ENCODE results near the gene ERC1.
A peak's percentile ranks its signal among the peaks of the same experiment; 100 is the strongest.

Gene ERC1

DNA sequence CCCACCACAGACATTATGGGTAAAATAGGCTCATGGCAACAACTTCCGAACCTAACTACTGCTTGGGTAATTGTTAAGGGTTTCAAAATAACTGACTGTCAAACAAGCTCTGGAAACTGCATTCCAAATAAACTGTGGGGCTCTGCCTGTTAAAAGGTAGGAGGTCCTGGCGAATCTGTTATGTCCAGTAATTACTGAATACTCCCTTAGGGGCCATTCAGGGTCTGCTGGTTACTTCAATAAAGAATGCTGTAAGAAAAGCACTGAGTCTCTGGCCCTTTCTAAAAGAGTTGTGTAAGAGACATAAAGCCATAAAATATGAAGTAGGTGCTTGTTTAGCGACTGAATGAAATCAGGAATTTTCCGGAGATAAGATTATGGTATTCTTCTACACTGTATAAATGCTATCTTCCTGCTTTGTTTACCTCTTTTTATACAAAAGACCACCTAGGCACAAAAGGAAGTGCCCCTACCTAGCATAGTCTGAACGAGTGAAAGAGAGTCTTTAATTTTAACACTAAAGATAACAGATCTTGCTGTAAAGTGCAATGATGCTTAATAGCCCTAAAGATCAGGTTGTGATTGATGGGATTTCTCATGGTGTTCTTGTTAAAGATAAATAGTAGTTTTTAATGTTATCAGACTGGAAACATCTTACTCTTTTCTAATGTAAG is 475.6 kb downstream of the ERC1 start:
- DNase-seq: no peak

DNA sequence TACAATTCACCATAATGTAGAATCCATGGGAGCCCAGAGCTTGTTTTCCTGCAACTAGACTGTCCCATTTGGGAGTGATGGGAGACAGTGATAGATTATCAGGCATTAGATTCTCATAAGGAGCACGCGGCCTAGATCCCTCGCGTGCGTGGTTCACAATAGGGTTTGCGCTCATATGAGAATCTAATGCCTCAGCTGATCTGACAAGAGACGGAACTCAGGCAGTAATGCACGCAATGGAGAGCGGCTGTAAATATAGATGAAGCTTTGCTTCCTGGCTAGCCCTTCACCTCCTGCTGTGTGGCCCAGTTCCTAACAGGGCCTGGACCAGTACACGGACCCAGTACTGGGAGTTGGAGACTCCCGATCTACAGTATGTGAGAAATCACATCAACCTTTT is 476.7 kb downstream of the ERC1 start:
- DNase-seq: no peak

DNA sequence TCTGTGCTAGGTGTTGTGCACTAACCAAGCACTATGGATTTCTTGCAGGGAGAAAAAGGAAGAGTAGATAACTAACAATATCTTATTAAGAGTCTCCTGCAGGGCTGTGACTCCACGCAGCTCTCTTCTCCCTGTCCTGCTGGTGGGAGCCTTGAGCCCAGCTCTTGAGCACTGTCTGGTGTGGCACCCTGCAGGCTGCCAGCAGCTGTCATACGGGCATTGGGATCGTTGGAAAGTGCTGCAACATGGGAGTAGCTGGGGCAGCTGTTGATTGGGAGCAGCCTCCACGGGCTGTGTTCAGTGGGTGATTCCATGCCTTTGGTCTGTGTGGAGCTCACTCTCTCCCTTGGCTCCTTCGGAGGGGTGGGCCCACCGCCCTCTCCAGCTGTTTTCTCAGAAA is 478.0 kb downstream of the ERC1 start:
- no peak for DNase-seq

DNA sequence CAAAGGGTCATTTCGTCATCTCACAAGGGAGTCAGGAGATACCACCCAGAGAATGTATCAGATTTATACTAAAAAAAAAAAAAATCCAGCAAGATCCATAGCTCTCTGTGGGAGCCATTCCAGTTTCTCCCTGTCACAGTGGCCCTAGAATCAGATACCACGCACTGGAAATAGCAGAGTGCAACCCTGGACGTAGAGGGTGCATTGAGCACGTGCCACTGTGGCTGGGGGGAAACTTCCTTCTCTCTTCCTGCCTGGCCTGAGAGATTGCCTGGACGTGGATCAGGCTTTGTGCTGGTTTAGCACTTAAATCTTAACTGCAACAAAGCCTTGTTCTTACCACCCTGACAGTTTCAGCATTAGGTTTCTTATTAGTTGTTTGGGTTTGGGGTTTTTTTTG is 479.0 kb downstream of the ERC1 start:
- DNase-seq: no peak

DNA sequence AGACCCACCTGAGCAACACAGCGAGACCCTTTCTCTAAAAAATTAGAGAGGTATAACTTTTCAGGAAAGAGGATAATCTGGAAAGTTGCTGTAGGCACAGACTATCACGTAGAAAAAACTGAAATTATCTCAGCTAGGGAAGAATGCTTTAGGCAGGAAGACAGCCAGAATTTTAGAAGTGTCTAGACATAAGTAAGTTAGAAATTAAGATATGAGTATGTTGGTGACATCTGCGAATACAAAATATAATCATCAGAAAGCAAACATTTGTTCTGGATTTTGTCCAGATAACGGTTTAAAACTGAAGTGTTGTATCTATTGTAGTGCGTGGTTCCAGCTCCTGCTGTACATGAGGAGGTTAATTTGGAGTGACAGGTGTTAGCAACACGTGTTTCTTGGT is 480.2 kb downstream of the ERC1 start:
- DNase-seq: no peak

DNA sequence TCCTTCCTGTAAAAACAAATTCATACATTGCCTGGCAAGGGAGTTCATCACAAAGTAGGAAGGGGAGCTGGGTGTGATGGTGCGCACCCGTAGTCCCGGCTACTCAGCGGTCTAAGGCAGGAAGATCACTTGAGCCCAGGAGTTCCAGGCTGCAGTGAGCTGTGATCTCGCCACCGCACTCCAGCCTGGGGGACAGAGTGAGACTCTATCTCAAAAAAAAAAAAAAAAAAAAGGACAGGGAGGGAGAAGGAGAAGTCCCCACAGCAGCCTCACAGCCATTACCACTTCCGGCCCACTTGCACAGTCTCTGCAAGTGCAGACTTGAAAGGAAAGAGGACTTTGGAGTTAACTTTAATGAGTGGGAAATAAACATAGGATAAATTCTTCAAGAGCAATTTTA is 482.4 kb downstream of the ERC1 start:
- DNase-seq: peak; percentile 80

DNA sequence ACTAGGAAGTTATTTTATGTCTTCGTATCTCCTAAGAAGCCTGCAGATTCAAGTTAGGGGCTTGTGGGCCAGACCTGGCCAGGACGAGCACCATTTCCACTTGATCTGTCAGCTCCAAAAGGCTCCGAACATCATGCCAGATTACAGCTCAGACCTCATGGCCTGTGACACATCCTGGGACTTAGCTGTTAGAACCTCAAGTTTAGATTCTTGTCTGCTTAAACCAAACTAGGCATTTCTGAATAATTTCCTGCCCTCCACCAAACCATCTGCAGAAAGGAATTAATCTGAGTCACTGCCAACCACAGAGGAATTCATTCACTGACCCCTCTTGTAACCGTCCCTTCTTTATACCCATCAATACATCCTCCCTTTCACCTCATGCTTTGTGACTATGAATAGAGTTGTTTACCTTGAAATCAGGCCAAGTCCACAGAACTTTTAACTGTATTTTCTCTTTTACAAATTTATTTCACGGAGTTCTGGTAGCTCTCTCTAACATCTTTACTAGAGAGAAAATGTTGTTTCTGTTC is 483.1 kb downstream of the ERC1 start:
- peak; percentile 58 for DNase-seq

DNA sequence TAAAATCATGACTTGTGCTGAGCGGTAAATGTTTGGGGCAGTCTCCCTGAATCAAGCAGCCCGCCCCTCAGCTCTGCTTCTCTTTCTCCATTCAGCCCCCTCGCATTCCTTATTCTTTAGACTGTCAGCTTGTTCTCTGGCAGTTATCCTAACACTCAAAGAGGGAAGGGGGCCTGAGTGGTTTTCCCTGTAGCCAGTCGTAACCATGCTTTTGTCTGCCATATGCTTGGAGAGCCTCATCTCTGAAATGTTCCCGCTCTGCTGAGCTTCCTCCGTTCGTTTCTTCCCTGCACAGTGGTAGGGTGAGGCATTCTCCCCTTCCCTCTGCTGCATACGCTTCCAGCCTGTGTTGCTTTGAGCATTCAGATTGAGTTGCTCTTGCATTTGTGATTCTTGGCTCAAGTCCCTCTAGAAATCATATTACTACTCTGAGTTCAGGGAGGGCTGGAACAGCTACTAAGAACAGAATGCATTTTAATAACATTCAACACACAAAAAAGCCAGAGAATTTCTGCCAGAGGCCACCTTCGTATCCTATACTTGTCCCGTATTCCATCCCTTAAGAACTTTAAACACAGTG is 483.6 kb downstream of the ERC1 start:
- DNase-seq: no peak

DNA sequence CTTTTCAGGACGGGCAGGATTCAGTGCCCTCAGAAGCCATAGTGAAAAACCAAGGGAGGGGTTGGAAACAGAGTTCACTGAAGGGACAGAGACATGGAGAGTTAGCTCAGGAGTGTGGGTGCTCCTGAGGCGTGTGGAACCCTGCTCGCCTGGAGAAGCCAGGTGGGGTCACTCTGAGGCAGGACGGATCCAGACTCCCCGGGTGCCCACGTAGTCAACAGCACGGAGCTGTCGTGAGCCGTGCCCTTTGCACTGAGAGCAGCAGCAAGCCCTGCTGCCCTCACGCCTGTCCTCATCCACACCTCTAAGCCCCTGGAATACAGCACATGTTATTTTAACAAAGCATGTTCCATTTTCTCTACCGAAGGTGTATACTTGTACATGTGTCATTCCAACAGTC is 488.6 kb downstream of the ERC1 start:
- DNase-seq: no peak

DNA sequence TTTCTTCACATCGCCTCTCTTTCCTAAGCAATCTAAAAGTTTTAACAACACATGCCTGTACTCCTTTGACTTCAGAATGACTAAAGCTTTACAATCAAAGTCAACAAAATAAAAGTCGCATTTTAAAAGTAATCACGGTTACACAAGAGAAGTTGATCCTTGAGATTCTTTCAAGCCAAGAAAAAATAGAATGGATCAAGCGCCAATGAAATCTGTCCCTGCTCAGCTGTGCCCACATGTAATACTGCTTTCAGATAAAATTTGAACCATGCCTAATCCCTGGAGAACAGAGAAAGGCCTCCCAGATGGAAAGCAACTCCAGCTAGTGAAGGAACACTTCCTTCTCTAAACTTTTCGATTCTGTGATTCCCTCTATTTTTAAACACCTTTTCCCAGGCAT is 490.3 kb downstream of the ERC1 start:
- no peak for DNase-seq

DNA sequence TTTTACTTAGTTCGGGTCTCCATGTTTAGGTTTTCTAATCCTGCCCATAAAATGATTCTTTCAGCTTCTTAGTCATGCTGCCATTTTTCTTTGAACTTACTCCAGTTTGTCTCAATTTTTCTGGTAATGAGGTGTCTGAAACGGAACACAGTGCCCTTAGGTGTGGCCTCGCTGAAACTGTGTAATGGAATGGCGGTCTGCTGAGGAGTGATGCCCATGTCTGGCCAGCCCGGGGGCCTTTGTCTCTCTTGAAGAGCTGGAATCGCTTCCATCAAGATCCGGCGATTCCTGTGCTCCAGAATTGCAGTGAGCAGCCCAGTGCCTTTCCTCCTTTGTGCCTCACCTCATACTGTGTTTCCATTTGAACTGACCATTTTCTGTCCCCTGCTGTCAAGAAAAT is 490.9 kb downstream of the ERC1 start:
- no peak for DNase-seq

DNA sequence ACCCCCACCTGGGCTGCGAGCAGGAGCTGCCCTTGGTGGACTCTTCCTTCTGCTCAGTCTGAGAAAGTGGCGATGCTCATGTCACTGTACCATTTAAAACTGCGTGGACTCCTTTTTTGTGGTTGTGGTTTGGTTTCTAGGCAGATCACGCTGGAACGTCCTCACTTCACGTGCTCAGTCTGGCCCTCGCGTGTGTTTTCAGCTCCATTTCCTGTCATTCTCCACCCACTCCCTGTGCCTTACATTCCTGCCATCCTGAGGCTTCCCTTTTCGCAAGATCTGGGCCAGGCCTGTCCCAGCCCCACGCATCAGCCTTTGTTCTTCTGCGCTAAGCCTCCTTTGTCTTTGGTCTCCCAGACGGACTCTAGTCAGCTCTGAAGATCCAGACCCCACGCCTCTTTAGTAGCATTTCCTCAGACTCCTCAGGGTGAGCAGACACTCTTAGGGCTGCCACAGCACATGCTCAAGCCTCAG is 497.9 kb downstream of the ERC1 start:
- no peak for DNase-seq

DNA sequence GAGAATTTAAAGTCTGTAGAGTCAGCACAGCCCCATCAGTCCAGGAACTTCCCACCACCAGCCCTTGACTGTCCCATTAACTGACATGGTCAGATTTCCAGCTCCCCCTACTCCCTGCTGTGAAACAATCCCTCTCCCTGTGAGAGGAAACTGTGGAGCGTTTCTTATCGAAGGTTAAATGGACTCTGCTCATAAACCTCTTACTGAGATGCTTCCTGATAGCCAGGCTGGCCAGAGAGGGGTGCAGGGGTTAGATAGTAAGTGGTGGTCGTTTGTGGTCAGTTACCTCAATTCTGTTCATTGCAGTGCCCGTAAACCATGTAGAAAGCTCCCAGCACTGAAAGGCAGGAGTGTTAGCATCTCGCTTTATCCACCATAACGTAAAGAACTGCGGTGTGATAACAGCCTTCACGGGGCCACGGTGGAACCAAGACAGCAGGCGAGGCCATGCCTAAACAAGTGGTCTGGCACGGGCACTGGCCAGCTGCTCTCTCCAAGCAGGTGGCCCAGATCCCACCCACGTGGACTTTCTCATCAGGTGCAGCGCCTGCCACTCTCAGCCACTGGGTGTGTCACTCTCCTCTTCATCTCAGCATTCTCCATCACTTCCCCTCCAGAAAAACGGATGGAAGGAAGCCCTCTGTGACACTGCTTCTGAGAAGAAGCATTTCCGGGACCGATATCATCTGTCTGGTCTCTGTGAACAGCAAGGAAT is 501.1 kb downstream of the ERC1 start:
- no peak for DNase-seq

DNA sequence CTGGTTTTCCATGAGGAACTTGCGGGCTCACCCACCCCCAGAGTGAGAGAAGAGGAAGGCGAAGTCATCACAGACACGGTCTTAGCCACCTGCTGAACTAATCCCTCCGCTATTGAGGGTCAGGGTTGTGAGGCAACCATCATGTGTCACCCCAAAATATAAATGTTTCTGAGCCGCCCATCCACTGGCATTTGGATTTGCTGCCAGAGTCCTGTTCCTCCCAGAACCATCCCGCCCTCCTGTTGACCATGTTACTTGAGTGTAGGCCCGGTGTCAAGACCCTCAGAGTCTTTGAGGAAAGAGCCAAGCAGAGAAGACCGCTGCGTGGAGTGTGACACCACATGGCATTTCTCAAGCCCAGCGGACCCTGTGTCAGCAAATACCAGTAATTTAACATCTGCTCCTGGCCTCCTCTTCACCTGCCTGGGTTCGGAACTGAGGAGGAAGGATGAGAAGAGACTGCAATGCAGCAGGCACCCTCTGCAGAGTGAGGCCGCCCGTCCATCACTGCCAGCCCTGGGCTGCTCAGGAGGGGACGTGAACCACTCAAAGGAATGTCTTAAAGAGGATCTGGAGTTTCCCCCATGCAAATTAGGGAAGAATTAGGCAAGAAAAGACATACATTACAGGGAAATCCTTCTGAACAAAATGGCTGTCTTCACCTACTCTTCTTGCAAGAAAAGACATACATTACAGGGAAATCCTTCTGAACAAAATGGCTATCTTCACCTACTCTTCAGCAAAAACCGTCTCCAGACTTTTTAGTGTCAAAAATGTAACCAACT is 502.9 kb downstream of the ERC1 start:
- DNase-seq: no peak

DNA sequence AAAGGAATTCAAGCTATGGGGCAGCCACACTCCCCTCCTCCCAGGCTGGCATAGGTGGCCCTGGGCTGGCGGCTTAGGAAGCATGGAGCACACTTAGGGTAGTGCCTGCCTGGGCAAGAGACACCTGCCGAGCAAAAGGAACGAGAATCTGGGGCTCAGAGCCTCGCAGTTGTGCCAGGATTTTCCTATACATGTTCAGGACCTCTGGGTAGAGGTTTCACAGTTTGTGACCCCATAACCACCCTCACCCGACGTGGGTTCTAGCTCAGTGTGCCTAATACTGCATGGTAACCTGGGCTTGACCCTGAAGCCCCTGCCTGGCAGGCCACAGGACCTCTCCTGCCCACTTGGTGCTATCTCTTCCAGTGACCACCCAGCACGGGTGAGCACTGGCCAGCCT is 503.8 kb downstream of the ERC1 start:
- DNase-seq: no peak

DNA sequence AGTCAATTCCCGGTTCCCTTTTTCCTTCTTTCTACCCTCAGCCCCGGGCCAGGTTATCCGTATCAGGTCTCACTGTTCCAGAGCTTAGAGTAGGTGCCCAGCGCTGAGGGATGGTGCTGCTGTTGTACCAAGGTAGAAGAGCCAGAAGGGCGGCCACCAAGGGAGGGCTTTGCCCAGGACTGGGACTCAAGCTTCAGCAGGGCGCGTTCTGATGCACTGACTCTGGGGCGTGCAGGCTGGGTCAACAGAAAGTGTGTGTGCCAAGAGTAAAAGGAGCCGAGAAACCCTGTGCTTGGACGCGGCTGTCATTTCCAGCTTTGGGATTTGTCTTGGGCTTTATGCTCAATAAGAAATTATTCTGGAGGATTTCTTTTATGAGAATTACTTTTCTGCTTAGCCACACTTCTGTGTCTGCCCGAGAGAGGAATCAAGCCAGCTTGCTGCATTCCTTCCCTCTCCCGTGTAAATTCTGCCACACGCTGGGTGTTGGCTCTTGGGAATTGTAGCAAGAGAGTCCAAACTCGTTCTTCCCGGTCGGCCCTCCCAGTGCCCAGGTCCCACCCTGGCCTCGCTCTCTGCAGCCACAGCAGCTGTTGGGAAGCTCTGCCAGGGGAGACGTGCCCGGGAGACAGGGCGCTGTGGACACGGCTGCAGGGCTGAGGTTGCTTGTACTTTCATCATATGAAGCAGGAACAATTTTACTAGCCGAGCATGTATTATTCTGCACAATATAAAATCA is 505.3 kb downstream of the ERC1 start:
- no peak for DNase-seq

DNA sequence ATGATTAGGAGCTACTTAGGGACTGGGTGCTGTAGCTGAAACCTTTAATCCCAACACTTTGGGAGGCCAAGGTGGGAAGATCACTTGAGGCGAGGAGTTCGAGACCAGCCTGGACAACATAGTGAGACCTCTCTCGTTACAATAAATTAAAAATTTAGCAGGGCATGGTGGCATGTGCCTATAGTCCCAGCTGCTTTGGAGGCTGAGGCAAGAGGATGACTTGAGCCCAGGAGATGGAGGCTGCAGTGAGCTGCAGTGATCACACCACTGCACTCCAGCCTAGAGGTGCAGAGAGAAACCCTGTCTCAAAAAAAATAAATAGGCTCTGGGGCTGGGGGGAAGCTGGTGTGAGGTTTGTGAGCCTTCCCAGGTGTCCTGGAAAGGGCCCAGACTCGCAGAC is 506.1 kb downstream of the ERC1 start:
- DNase-seq: no peak

DNA sequence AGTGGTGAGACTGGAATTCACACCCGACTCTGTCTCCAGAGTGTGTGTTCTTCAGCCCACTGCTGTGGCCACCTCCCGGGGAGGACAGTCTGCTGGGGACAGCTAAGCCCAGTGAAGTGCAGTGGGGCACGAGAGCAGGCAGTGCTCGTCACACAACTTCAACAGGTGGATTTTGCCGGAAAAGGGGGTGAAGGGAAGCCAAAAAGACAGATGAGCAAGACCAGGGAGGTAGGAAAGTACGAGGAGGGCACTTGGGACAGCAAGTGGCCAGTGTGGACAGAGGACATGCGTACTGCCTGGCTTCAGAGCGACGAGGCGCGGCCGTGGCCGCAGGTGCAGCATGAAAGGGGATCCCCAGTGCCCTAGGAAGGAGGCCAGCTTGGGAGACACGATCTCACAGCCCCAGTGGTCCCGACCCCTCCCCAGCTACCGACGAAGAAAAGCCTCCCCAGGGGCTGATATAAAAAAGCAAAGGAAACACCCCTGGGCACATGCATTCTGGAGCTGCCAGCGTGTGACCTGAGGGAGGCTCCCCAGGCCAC is 507.2 kb downstream of the ERC1 start:
- no peak for DNase-seq

DNA sequence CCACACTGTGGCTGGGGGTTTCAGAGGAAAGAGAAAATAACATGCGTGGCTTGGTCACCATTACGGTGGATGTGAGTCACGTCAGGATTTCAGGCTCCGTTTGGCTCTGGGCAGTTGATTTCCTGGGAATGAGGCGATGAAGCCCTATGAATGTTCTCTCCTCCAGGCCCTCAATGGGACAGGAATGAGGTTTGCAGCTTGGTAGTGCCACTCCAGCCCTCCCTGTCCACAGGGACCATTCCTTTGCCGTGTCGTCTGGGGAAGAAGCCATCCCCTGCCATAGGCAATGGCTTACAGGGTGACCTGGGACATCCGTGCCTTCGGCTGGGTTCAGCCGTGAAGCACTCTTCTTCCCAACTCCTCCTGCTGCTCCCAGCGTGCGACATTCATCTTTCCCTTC is 508.3 kb downstream of the ERC1 start:
- no peak for DNase-seq

DNA sequence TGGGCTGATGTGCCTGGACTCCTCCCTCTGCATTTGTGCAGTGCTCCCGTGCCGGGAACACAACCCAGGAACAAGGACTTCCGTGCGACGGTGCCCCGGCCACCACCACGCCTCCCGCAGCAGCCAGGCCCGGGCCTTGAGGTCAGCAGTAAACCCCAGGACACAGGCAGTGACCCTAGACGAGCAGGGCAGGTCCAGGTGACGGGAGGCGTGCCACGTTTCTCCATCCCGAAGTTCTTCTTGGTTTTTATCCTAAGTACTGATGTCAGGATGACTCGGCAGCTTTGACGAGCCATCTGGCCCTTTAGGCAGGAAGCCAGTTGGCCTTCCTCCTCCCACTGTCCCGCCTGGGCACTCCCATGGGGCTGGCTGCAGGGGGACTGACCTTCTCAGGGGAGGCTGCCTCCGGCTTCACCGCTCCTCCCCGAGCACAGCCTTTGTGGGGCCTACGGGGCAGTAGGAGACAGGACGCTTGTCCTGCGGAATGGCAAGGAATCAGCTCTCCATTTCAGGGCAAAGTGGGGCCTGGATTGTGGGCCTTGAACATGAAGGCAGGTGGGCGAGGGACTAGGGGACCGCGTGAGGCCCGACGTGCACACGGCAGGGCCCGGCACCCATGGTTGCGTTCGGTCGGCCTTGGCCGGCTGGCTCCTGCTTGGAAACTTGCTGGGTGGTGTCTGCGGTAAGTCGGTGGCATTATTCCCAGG is 509.2 kb downstream of the ERC1 start:
- no peak for DNase-seq

DNA sequence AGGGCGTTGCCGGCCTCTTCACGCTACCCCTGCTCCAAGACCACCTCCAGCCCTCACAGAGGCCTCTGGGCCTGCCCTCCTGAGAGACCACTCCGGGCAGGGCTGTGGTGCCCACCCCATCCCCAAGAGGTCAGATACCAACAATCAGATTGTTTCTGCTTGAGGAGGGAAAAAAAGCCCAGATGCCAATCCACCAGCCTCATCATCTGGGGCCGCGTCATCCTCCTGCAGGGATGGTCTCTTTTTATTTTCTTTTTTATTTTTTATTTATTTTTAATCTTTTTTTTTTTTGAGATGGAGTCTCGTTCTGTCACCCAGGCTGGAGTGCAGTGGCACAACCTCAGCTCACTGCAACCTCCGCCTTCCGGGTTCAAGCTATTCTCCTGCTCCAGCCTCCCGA is 510.0 kb downstream of the ERC1 start:
- no peak for DNase-seq
